Transverse colon (tissue), 4 donors: ENCODE results near the gene DIS3L2. TPM values are rescaled to one million over a fixed set of nuclear protein-coding genes. Genes with fewer than 3 reads are reported as not detected.

ENCODE experiments used
- DNase-seq: peaks from one replicate; pipeline ENCODE4 v3.0.0-alpha.2; 2019
- H3K27ac ChIP-seq, 4 donors: fragments of 200-600 bp; sonication (generic); 2 replicates each; pipeline ENCODE4 v1.5.1; 2016 to 2018; ENCODE audit warnings: inconsistent platforms in 4 of 4
- H3K27me3 ChIP-seq: fragments of 200-600 bp; sonication (generic); 2 replicates; pipeline ENCODE4 v1.5.1; 2017; ENCODE audit warnings: inconsistent platforms
- H3K36me3 ChIP-seq, 4 donors: fragments of 200-600 bp; sonication (generic); 2 replicates each; pipeline ENCODE4 v1.5.1; 2017 to 2019; ENCODE audit warnings: inconsistent platforms in 4 of 4
- H3K4me1 ChIP-seq, 4 donors: fragments of 200-600 bp; sonication (generic); 2 replicates each; pipeline ENCODE4 v1.5.1; 2017 to 2020; ENCODE audit warnings: inconsistent platforms in 4 of 4
- H3K4me3 ChIP-seq, 4 donors: fragments of 200-600 bp; sonication (generic); 1 replicate in 1 of 4; 2 replicates in 3 of 4; pipeline versions ENCODE4 v1.5.1 to v1.6.1; 2017 to 2019; ENCODE audit warnings: inconsistent platforms in 4 of 4
- H3K9me3 ChIP-seq, 2 donors: fragments of 200-600 bp; sonication (generic); 2 replicates each; pipeline ENCODE4 v1.5.1; 2017 to 2019; ENCODE audit warnings: inconsistent platforms in 2 of 2
- CTCF ChIP-seq, 5 experiments: fragments of 200-600 bp in 3 of 5; fragments of 450-650 bp in 2 of 5; sonication (generic) in 3 of 5; IDR thresholded peaks; 1 replicate in 2 of 5; 2 replicates in 3 of 5; pipeline ENCODE4 v1.5.1; 2016 to 2017; ENCODE audit warnings: antibody characterized with exemption in 5 of 5, inconsistent platforms in 3 of 5, mild to moderate bottlenecking in 2 of 5, moderate library complexity in 1 of 5
- EP300 ChIP-seq: sonication (generic); formaldehyde crosslinking; IDR thresholded peaks from one replicate; pipeline ENCODE4 v1.6.1; 2017; ENCODE audit warnings: antibody characterized with exemption, low read depth
- POLR2A ChIP-seq: fragments of 450-650 bp; IDR thresholded peaks from one replicate; pipeline ENCODE4 v1.6.1; 2016; ENCODE audit warnings: antibody characterized with exemption, mild to moderate bottlenecking, moderate library complexity
- POLR2AphosphoS5 ChIP-seq, 3 donors: sonication (generic); formaldehyde crosslinking; IDR thresholded peaks; one replicate each; pipeline ENCODE4 v1.6.1; 2016; ENCODE audit warnings: antibody characterized with exemption in 3 of 3
- WGBS, 2 donors: methylation state at CpG; one replicate each; pipeline ENCODE4 v1.1.5; 2018; ENCODE audit warnings: low coverage in 1 of 2; 5-methylcytosine and 5-hydroxymethylcytosine counted together
- in situ Hi-C, 4 donors: fragments of 200-750 bp; cut with MboI; loops; one replicate each; pipeline versions ENCODE4 v1.15.0 to v1.15.1; 2017; ENCODE audit warnings: low sequenced_read_pairs in 3 of 4, low pct_ligation_motif_present in 1 of 4, low pct_unique_long_range_greater_than_20kb in 1 of 4
- intact Hi-C: fragments of 100-400 bp; cut with DNase I; formaldehyde crosslinking; loops from one replicate; pipeline ENCODE4 v1.15.1; 2023; ENCODE audit warnings: low total_unique reads
- total RNA-seq, 4 donors: library from RNA; depleted of rRNA; stranded (reverse); fragments of >200 nt; gene quantifications; one replicate each; pipeline ENCODE4 v1.1.0, GENCODE V29; 2016

The DIS3L2 gene
- total RNA-seq, 4 donors from 2014 or later = 24.7 to 99.9 (median 51.2) TPM

DNA sequence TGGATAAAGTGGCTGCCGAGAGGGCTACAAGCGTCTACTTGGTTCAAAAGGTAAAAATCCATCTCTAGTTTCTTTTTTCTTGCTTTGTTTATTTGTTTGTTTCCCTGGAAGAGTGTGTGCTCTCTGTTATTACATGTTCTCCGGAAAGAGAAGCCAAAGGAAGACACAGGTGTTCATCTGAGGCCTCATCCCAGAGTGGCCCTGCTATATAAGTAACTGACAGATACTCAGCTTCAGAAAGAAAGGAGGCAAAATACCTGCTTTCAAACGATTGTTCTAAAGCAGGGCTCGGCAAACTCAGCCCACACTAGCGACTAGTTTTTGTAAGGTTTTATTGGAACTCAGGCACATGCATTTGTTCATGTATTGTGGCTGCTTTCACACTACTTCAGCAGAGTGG, 277.1 kb downstream of the DIS3L2 start:
- intact Hi-C loops = no loop called here
- in situ Hi-C loops = no loop called here
- no peak overlapping the region for H3K4me3 ChIP-seq
- no peaks in the 10 kb centered on the region for H3K9me3 ChIP-seq
- H3K36me3 ChIP-seq = peaks cover 0 to 6% (median 0%) of the 10 kb centered on the region in 4 donors
- peaks cover 5 to 19% (median 17%) of the 10 kb centered on the region in 4 donors for H3K4me1 ChIP-seq
- H3K27ac ChIP-seq = no peak overlapping the region
- 94 to 100% methylated on average over 3 to 6 of the region's 6 CpGs for WGBS, 2 donors
- TF ChIP-seq EP300 (no peak), POLR2A (no peak), CTCF (IDR thresholded peaks at IDR 0.05) (no peak), POLR2AphosphoS5 (IDR thresholded peaks at IDR 0.05) (no peak)
- no peak for DNase-seq
- H3K27me3 ChIP-seq = no peaks in the 10 kb centered on the region

- in situ Hi-C loops = no loop called here
- no peaks in the 10 kb centered on the region for H3K9me3 ChIP-seq
- no peaks in the 10 kb centered on the region for H3K27me3 ChIP-seq
- peaks cover 5 to 13% (median 11%) of the 10 kb centered on the region in 4 donors for H3K4me1 ChIP-seq
- TF ChIP-seq EP300 (no peak), POLR2A (no peak), POLR2AphosphoS5 (IDR thresholded peaks at IDR 0.05) (no peak), CTCF (IDR thresholded peaks at IDR 0.05) (no peak)
- intact Hi-C loops = no loop called here
- H3K4me3 ChIP-seq = no peak overlapping the region
- 87 to 93% methylated on average over 3 to 6 of the region's 6 CpGs for WGBS, 2 donors
- DNase-seq = no peak
- H3K27ac ChIP-seq = no peak overlapping the region
- H3K36me3 ChIP-seq = peaks cover 0 to 6% (median 0%) of the 10 kb centered on the region in 4 donors
Measured at GRCh38 chr2:232239951-232240681, 278.6 kb downstream of the DIS3L2 start.

DNA sequence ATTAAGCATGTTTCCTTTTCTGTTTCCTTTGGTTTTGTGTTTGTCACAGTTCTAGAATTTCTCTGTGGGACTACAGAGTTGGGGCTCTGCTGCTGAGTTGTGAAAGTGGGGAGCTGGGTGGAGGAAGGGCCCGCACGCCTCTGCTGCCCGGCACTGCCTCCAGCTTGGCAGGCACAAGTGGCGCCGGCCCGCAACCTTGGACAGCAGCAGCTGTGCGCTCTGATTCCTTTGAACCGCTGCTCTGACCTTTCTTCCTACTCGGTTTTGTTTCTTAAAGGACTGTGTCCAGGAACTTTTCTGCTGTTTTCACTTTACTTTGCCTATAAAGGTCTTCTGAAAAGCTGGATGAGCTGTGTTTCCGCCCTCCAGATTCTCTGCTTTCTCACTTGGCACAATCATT, 279.4 kb downstream of the DIS3L2 start:
- peaks cover 2 to 5% (median 4%) of the 10 kb centered on the region in 4 donors for H3K4me1 ChIP-seq
- H3K4me3 ChIP-seq = no peak overlapping the region
- no peak for TF ChIP-seq POLR2A
- TF ChIP-seq EP300 = no peak
- no peak for TF ChIP-seq CTCF (IDR thresholded peaks at IDR 0.05)
- no peak for TF ChIP-seq POLR2AphosphoS5 (IDR thresholded peaks at IDR 0.05)
- H3K9me3 ChIP-seq = no peaks in the 10 kb centered on the region
- intact Hi-C loops = no loop called here
- peaks cover 0 to 6% (median 0%) of the 10 kb centered on the region in 4 donors for H3K36me3 ChIP-seq
- in situ Hi-C loops = no loop called here
- H3K27ac ChIP-seq = no peak overlapping the region
- no peak for DNase-seq
- H3K27me3 ChIP-seq = no peaks in the 10 kb centered on the region
- 95 to 97% methylated on average over 7 to 10 of the region's 10 CpGs for WGBS, 2 donors

DNA sequence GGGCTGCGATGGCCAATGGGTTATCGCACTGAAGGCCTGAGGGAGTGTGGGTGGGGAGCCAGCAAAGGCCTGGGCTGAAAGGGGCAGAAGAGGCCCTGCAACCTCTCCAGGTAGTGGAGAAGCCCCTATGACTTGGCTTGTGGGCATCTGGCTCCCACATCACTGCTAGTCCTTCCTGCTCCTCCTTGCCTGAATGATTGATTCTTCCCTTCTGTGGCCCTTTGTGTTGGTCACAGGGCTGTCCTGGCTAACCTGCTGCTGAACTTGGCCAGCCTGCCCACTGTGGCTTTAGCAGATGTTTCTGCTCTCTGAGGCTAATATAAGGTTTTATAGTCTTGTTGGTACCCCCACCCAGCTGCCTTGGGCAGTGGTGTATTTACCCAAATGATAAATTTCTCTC, 280.8 kb downstream of the DIS3L2 start:
- Histone ChIP-seq H3K27me3 (no peaks in the 10 kb centered on the region), H3K36me3 (peaks cover 0 to 6% (median 0%) of the 10 kb centered on the region in 4 donors), H3K9me3 (no peaks in the 10 kb centered on the region), H3K4me1 (no peaks in the 10 kb centered on the region), H3K27ac (no peak overlapping the region), H3K4me3 (no peak overlapping the region)
- TF ChIP-seq POLR2A = no peak
- TF ChIP-seq POLR2AphosphoS5 (IDR thresholded peaks at IDR 0.05) = no peak
- no peak for TF ChIP-seq EP300
- no peak for TF ChIP-seq CTCF (IDR thresholded peaks at IDR 0.05)
- 82 to 100% methylated on average over 2 of the region's 2 CpGs for whole genome bisulfite sequencing, 2 donors
- no peak for DNase-seq
- in situ Hi-C loops (no loop called here), intact Hi-C loops (no loop called here)
